Measurements from ENCODE around the gene ZNF626. TPM values are rescaled to one million over a fixed set of nuclear protein-coding genes. Genes with fewer than 3 reads are reported as not detected.

Gene ZNF626
- total RNA-seq, 1 experiment from 2014 or later = 3.6 TPM

GRCh38 chr19:20607943-20608342 lies 53.4 kb downstream of the ZNF626 start:
- ChIA-PET POLR2A (ENCODE audit: unreplicated experiment) (no interaction called here), CTCF (no interaction called here)
- Histone ChIP-seq H2AFZ (no peak overlapping the region), H3K4me3 (no peak overlapping the region), H3F3A (ENCODE audit: insufficient read depth, low read depth) (no peaks in the 10 kb centered on the region), H3K9me2 (ENCODE audit: insufficient read depth) (no peaks in the 10 kb centered on the region; the same call in 1 of the 2 replicates), H3K4me2 (no peak overlapping the region), H3K27ac (no peak overlapping the region), H3K9me3 (ENCODE audit: insufficient read depth, low read depth) (peaks cover 10% of the 10 kb centered on the region), H3K4me1 (replicated peaks; ENCODE audit: insufficient read depth) (no peaks in the 10 kb centered on the region), H3K79me2 (ENCODE audit: low read depth) (no peaks in the 10 kb centered on the region), H4K20me1 (ENCODE audit: insufficient read depth) (no peaks in the 10 kb centered on the region), H3K36me3 (ENCODE audit: low read depth) (no peaks in the 10 kb centered on the region), H3K27me3 (ENCODE audit: insufficient read depth, low read depth) (no peaks in the 10 kb centered on the region)
- no peak for TF ChIP-seq EZH2 (IDR thresholded peaks at IDR 0.05; ENCODE audit: low read depth)
- TF ChIP-seq CTCF (conservative IDR thresholded peaks at IDR 0.05) = no peak
- DNase-seq = no peak
- BruUV-seq (replicated peaks) = no TSS peak
- intact Hi-C loops (cut with micrococcal nuclease; ENCODE audit: unreplicated experiment) = no loop called here

Other genes starting within 250 kb of the ZNF626 start
- gene ZNF737, start 95.8 kb downstream of the ZNF626 start, total RNA-seq (2021) = 5.4 and 6.0 TPM in 2 replicates
- gene ZNF66, start 114.7 kb upstream of the ZNF626 start, total RNA-seq (2021) = 3.9 and 4.9 TPM in 2 replicates

All from PC-9 (cell line).